Measurements from ENCODE around the gene TMEM200C. TPM values are rescaled to one million over a fixed set of nuclear protein-coding genes. Genes with fewer than 3 reads are reported as not detected.

TMEM200C gene
- total RNA-seq, 4 donors from 2014 or later, result 0.69 to 1.6 TPM; not detected in 2

DNA sequence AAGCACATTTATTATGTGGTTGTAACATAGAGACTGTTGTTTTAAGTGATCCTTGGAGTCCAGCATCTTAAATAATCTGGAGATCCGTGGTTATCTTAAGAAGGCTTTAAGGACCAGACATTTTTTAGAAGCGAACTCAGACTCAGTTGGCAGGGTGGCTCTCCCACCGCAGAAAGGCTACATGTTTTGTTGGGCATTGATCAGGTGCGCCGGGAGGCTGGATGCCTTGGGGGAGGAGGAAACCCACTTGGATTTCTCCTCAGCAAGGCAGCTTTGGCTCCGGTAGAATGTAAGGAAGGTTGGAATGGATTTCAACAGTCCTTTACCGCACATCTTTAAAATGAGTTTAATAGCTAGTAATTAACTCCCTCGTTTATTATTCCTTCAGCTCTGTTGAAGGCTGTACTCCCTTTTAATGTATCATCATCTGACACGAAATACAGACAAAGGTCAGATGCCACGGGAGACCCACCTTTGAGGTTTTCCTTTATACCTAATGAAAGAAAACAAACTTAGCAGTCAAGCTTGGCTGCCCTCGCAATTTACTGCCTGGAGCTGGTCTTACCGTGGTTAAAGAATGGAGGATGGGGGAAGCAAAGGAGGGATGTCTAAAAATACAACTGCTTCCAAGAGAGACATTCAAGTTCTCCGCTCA, 1.2 kb downstream of the TMEM200C start:
- intact Hi-C loops (cut with DNase I; ENCODE audit: low total_unique reads), result no loop called here
- TF ChIP-seq, protein P1, sequence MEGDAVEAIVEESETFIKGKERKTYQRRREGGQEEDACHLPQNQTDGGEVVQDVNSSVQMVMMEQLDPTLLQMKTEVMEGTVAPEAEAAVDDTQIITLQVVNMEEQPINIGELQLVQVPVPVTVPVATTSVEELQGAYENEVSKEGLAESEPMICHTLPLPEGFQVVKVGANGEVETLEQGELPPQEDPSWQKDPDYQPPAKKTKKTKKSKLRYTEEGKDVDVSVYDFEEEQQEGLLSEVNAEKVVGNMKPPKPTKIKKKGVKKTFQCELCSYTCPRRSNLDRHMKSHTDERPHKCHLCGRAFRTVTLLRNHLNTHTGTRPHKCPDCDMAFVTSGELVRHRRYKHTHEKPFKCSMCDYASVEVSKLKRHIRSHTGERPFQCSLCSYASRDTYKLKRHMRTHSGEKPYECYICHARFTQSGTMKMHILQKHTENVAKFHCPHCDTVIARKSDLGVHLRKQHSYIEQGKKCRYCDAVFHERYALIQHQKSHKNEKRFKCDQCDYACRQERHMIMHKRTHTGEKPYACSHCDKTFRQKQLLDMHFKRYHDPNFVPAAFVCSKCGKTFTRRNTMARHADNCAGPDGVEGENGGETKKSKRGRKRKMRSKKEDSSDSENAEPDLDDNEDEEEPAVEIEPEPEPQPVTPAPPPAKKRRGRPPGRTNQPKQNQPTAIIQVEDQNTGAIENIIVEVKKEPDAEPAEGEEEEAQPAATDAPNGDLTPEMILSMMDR (IDR thresholded peaks at IDR 0.05), result no peak
- no peak for TF ChIP-seq POLR2A (IDR thresholded peaks at IDR 0.05)
- Histone ChIP-seq H3K4me1 (peaks cover 0 to 11% of the 10 kb centered on the region in 2 donors), H3K27me3 (peaks cover 4 to 28% of the 10 kb centered on the region in 2 donors), H3K27ac (no peak overlapping the region), H3K4me3 (no peak overlapping the region), H3K36me3 (no peaks in the 10 kb centered on the region), H3K9me3 (no peaks in the 10 kb centered on the region)
- DNase-seq, result no peak

DNA sequence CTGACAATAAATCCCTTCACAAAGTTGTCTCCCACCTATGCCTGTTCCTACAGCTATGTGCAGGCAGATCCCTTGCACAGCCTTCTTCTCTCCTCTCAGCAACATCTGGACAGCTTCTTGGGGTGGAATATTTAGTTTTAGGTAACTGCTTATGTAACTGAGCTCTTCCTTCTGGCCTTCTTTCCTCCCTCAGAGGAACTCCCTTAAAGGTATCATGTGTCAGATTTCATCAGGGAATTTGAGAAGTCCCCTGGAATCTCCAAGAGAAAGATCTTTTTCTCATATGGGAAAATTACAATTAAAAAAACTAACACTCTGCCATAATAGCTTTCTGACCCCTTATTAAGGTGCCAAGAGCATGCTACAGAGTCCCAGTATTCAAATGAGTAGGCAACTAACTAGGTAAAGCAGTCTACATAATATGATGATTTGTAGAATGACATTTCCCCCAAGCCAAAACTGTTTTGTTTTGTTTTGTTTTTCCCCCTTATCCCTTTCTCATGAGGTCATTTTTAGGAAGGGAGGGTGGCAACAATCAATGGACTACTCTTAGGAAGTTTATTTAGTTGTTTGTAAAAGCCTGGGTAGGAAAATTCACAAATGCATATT, 2.4 kb downstream of the TMEM200C start:
- H3K9me3 ChIP-seq, result no peaks in the 10 kb centered on the region
- no peak for DNase-seq
- peaks cover 4 to 28% of the 10 kb centered on the region in 2 donors for H3K27me3 ChIP-seq
- H3K4me3 ChIP-seq, result no peak overlapping the region
- peaks cover 0 to 11% of the 10 kb centered on the region in 2 donors for H3K4me1 ChIP-seq
- H3K36me3 ChIP-seq, result no peaks in the 10 kb centered on the region
- no peak for TF ChIP-seq POLR2A (IDR thresholded peaks at IDR 0.05)
- TF ChIP-seq, protein P1 (IDR thresholded peaks at IDR 0.05), result no peak
- H3K27ac ChIP-seq, result no peak overlapping the region
- intact Hi-C loops (cut with DNase I; ENCODE audit: low total_unique reads), result no loop called here

DNA sequence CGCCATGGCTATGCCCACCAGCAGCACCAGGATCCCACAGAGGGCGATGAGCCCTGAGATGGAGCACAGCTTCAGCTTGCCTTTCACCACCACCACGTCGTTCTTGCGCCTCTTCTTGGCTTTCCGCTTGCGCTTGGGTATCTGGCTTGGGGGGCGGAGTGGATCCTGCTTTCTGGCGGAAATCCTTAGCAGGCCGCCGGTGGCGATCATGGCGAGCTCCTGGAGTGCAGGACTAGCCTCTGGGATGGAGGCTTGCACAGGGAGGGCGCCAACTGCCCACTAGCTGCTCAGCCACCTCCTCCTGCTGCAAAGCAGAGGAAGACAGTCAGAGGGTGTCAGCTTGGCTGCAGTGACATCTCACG, 3.5 kb downstream of the TMEM200C start:
- TF ChIP-seq, protein P1 (IDR thresholded peaks at IDR 0.05), result no peak
- no peak for TF ChIP-seq POLR2A (IDR thresholded peaks at IDR 0.05)
- Histone ChIP-seq H3K4me3 (no peak overlapping the region), H3K4me1 (peaks cover 0 to 11% of the 10 kb centered on the region in 2 donors), H3K27me3 (peaks cover 4 to 23% of the 10 kb centered on the region in 2 donors), H3K9me3 (no peaks in the 10 kb centered on the region), H3K27ac (no peak overlapping the region), H3K36me3 (no peaks in the 10 kb centered on the region)
- no peak for DNase-seq
- intact Hi-C loops (cut with DNase I; ENCODE audit: low total_unique reads), result no loop called here

DNA sequence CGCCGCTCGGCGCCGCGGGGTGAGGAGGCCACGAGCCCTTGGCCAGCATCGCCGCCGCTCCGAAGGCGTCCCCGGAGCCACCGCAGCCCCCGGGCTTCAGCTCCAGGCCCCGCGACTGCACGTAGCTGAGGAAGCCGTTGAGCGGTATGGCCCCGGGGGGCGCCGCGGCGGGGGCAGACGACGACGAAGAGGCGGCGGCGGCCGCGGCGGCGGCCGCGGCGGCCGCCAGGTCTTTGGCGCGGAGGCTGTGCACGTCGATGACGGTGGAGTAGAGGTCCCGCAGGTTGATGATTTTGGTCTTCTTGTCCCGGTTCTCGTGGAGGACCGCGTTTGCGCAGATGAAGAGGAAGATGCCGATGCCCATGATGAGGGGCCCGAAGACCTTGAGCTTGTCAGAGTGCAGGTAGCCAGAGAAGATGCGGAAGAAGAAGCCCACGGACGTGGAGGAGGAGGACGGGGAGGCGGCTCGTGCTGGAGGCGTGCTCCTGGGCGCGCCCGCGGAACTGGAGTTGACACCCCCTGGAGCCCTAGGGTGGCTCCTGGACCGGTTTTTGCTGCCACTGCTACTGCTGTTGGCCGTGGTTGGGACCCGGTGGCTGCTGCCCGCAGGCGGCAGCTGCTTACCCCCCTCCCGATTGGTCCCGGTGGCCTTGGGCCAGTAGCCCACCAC, 4.0 kb downstream of the TMEM200C start:
- DNase-seq, result no peak

More for the DNA sequence above, 4.0 kb downstream of the TMEM200C start:
- peaks cover 0 to 11% of the 10 kb centered on the region in 2 donors for H3K4me1 ChIP-seq
- intact Hi-C loops (cut with DNase I; ENCODE audit: low total_unique reads), result no loop called here
- no peaks in the 10 kb centered on the region for H3K9me3 ChIP-seq
- peaks cover 4 to 23% of the 10 kb centered on the region in 2 donors for H3K27me3 ChIP-seq
- H3K36me3 ChIP-seq, result no peaks in the 10 kb centered on the region
- no peak overlapping the region for H3K27ac ChIP-seq
- H3K4me3 ChIP-seq, result peak overlapping the region in 1 of 2 donors; percentile 44
- TF ChIP-seq POLR2A (IDR thresholded peaks at IDR 0.05), result no peak
- TF ChIP-seq, protein P1 (IDR thresholded peaks at IDR 0.05), result no peak

Measured in uterus (tissue), 4 donors.